HepG2 (cell line): ENCODE results near the gene OASL. TPM values are rescaled to one million over a fixed set of nuclear protein-coding genes. Genes with fewer than 3 reads are reported as not detected.

Experiments used
- FIP1L1 ChIP-seq: fragments of 200-400 bp; formaldehyde crosslinking; IDR thresholded peaks from 2 replicates; pipeline ENCODE4 v1.6.1; 2018; ENCODE audit warnings: low read depth, mild to moderate bottlenecking, low read length, moderate library complexity, borderline replicate concordance; ENCODE audit not compliant: insufficient read depth
- HDAC1 ChIP-seq: sonication (generic); formaldehyde crosslinking; IDR thresholded peaks from 2 replicates; pipeline ENCODE4 v1.5.1; 2020; ENCODE audit warnings: mild to moderate bottlenecking, missing genetic modification reagents
- HOMEZ ChIP-seq: IDR thresholded peaks from 2 replicates; pipeline ENCODE4 v1.6.1; 2016; ENCODE audit warnings: low read depth
- IRF2 ChIP-seq: IDR thresholded peaks from 2 replicates; pipeline ENCODE4 v1.6.1; 2018; ENCODE audit warnings: missing genetic modification reagents, missing compliant biosample characterization
- MAFK ChIP-seq, 2 experiments: IDR thresholded peaks in 1 of 2; conservative IDR thresholded peaks in 1 of 2; 2 replicates each; pipeline ENCODE4 v1.6.1; 2011; ENCODE audit warnings: improper control_type of control experiment in 2 of 2, low read length in 2 of 2
- NFYB ChIP-seq: sonication (generic); formaldehyde crosslinking; IDR thresholded peaks from 2 replicates; pipeline ENCODE4 v1.4.0; 2020; ENCODE audit warnings: missing genetic modification reagents
- NR2C2 ChIP-seq: sonication (generic); formaldehyde crosslinking; IDR thresholded peaks from 2 replicates; pipeline ENCODE4 v1.4.0; 2020; ENCODE audit warnings: missing genetic modification reagents, mild to moderate bottlenecking, moderate library complexity, borderline replicate concordance
- TFDP1 ChIP-seq: IDR thresholded peaks from 2 replicates; pipeline ENCODE4 v1.6.1; 2016; ENCODE audit warnings: missing compliant biosample characterization, missing genetic modification reagents, borderline replicate concordance
- ZBTB4 ChIP-seq: sonication (generic); formaldehyde crosslinking; IDR thresholded peaks from 2 replicates; pipeline ENCODE4 v1.4.0; 2020; ENCODE audit warnings: missing genetic modification reagents, mild to moderate bottlenecking, borderline replicate concordance
- ZC3H4 ChIP-seq: sonication (generic); formaldehyde crosslinking; IDR thresholded peaks from 2 replicates; pipeline ENCODE4 v1.4.0; 2020; ENCODE audit warnings: missing genetic modification reagents, borderline replicate concordance
- ZFYVE20 ChIP-seq: sonication (generic); formaldehyde crosslinking; IDR thresholded peaks from 2 replicates; pipeline ENCODE4 v1.8.0; 2023; ENCODE audit warnings: low read depth, mild to moderate bottlenecking, moderate library complexity, missing genetic modification reagents, borderline replicate concordance
- ZMYM4 ChIP-seq: sonication (generic); formaldehyde crosslinking; IDR thresholded peaks from 2 replicates; pipeline ENCODE4 v1.8.1; 2023; ENCODE audit warnings: mild to moderate bottlenecking, missing genetic modification reagents
- ZNF441 ChIP-seq: sonication (generic); formaldehyde crosslinking; IDR thresholded peaks from 2 replicates; pipeline ENCODE4 v1.7.0; 2021; ENCODE audit warnings: missing genetic modification reagents, borderline replicate concordance
- ZNF547 ChIP-seq: sonication (generic); formaldehyde crosslinking; IDR thresholded peaks from 2 replicates; pipeline ENCODE4 v1.5.1; 2020; ENCODE audit warnings: mild to moderate bottlenecking, missing genetic modification reagents
- ZNF772 ChIP-seq: sonication (generic); formaldehyde crosslinking; IDR thresholded peaks from 2 replicates; pipeline ENCODE4 v1.5.0; 2020; ENCODE audit warnings: mild to moderate bottlenecking, missing genetic modification reagents
- ZNF788 ChIP-seq: sonication (generic); formaldehyde crosslinking; IDR thresholded peaks from 2 replicates; pipeline ENCODE4 v1.5.0; 2020; ENCODE audit warnings: mild to moderate bottlenecking, missing genetic modification reagents, borderline replicate concordance
- ZSCAN30 ChIP-seq: sonication (generic); formaldehyde crosslinking; IDR thresholded peaks from 2 replicates; pipeline ENCODE4 v1.5.0; 2020; ENCODE audit warnings: mild to moderate bottlenecking, missing genetic modification reagents
- polyA plus RNA-seq, 8 experiments: library from polyadenylated mRNA; depleted of rRNA in 3 of 8; stranded (reverse) in 7 of 8; unstranded in 1 of 8; fragments of >200 nt; fragmentation: Illumina TruSeq in 4 of 8; extraction: Trizol in 4 of 8; gene quantifications; 2 replicates each; pipeline versions ENCODE4 v1.2.1 to v1.2.3, GENCODE V29; 2011 to 2016; ENCODE audit warnings: low read depth in 4 of 8, missing spikeins in 1 of 8, mixed read lengths in 1 of 8; ENCODE audit not compliant: insufficient read depth in 1 of 8
- total RNA-seq, 5 experiments: library from RNA; depleted of rRNA; stranded (reverse); fragments of >200 nt; fragmentation: Illumina TruSeq; extraction: Trizol; gene quantifications; 2 replicates each; pipeline ENCODE4 v1.2.3, GENCODE V29; 2016; ENCODE audit warnings: low read depth in 1 of 5
- TF ChIP-seq, protein P1 (sequence below): sonication (generic); formaldehyde crosslinking; IDR thresholded peaks from 2 replicates; pipeline ENCODE4 v1.5.1; 2020; ENCODE audit warnings: missing genetic modification reagents, mild to moderate bottlenecking, borderline replicate concordance
- TF ChIP-seq, protein P2 (sequence below): IDR thresholded peaks from 2 replicates; pipeline ENCODE4 v1.6.1; 2016; ENCODE audit warnings: control low read depth

Gene OASL
- total and polyA plus RNA-seq, 2 of the 13 experiments (the other 11 are each of a cell fraction or from before 2014, with no cell fraction given), result 0.11 to 0.22 TPM

GRCh38 chr12:121025442-121026226 is 13.4 kb downstream of the OASL start (continued):
- TF ChIP-seq ZBTB4 (CRISPR knock-in tag), result no peak
- no peak for TF ChIP-seq ZC3H4
- TF ChIP-seq ZFYVE20, result no peak
- TF ChIP-seq ZSCAN30 (CRISPR knock-in tag), result 0 out of 2 replicates have a peak, but pooled peaks have one; percentile 26
- no peak for TF ChIP-seq ZNF547 (CRISPR knock-in tag)
- peak; percentile 42; the same call in 1 of the 2 replicates for TF ChIP-seq ZNF788 (CRISPR knock-in tag)
- 0 out of 2 replicates have a peak, but pooled peaks have one; percentile 13 for TF ChIP-seq ZNF441
- TF ChIP-seq ZMYM4 (CRISPR knock-in tag), result no peak; the same call in 1 of the 2 replicates
- no peak for TF ChIP-seq ZNF772 (CRISPR knock-in tag)
- TF ChIP-seq HDAC1, result peak; percentile 66
- TF ChIP-seq TFDP1 (CRISPR knock-in tag), result no peak; the same call in 1 of the 2 replicates
- TF ChIP-seq HOMEZ (CRISPR knock-in tag), result no peak
- TF ChIP-seq NR2C2 (CRISPR knock-in tag), result no peak; the same call in 1 of the 2 replicates
- no peak for TF ChIP-seq FIP1L1
- TF ChIP-seq IRF2, result no peak
- TF ChIP-seq, protein P1, sequence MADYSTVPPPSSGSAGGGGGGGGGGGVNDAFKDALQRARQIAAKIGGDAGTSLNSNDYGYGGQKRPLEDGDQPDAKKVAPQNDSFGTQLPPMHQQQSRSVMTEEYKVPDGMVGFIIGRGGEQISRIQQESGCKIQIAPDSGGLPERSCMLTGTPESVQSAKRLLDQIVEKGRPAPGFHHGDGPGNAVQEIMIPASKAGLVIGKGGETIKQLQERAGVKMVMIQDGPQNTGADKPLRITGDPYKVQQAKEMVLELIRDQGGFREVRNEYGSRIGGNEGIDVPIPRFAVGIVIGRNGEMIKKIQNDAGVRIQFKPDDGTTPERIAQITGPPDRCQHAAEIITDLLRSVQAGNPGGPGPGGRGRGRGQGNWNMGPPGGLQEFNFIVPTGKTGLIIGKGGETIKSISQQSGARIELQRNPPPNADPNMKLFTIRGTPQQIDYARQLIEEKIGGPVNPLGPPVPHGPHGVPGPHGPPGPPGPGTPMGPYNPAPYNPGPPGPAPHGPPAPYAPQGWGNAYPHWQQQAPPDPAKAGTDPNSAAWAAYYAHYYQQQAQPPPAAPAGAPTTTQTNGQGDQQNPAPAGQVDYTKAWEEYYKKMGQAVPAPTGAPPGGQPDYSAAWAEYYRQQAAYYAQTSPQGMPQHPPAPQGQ (CRISPR knock-in tag), result no peak
- TF ChIP-seq, protein P2, sequence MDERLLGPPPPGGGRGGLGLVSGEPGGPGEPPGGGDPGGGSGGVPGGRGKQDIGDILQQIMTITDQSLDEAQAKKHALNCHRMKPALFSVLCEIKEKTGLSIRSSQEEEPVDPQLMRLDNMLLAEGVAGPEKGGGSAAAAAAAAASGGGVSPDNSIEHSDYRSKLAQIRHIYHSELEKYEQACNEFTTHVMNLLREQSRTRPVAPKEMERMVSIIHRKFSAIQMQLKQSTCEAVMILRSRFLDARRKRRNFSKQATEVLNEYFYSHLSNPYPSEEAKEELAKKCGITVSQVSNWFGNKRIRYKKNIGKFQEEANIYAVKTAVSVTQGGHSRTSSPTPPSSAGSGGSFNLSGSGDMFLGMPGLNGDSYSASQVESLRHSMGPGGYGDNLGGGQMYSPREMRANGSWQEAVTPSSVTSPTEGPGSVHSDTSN (CRISPR knock-in tag), result no peak
- TF ChIP-seq NFYB (CRISPR knock-in tag), result no peak
- TF ChIP-seq MAFK (conservative IDR thresholded peaks at IDR 0.05 in 1 of 2, IDR thresholded peaks at IDR 0.05 in 1 of 2; ENCODE audit: low read length in 2 of 2), result no peak
